Stimulated activated CD8-positive, alpha-beta memory T cell treated with anti-CD3 and anti-CD28 coated beads, Interleukin-4, amount 100 ng/mL, for 1 hour (primary cell): ENCODE data around the gene SPATS1.
A peak's percentile ranks its signal among the peaks of the same experiment; 100 is the strongest.

Experiments used
- DNase-seq, 2 donors: peaks; one replicate each; pipeline ENCODE4 v3.0.0-alpha.2; 2020; ENCODE audit warnings: low read depth in 2 of 2, low spot score in 1 of 2

The SPATS1 gene, protein sequence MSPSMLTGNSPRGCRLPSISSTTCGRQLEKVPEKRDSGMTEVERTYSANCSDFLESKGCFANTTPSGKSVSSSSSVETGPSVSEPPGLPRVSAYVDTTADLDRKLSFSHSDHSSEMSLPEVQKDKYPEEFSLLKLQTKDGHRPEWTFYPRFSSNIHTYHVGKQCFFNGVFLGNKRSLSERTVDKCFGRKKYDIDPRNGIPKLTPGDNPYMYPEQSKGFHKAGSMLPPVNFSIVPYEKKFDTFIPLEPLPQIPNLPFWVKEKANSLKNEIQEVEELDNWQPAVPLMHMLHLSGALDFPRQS

DNA sequence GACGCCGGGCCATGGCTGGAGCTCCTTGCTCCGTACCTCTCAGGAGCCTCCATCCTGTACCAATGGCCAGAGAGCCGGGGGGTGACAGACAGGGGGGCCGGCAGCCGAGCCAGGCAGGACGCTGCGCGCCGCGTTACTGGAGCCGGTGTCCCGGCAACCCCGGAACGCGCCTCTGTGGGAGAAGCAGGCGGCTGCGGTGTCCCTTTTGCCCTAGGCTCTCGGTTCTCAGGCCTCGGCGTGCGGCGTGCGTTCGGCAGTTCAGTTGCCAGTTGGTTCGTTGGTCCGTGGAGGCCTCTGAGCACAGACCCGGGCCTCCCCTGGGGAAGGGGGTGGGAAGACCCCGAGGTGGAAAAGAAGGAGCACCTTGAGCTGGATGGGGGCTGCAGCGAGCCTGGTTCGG, at the start of gene SPATS1:
Gene SPATS1, plus strand, starts transcription at position 162 of the 400 bp plus-strand sequence. CDS start 446 bp downstream, outside the sequence.
- no peak for DNase-seq

DNA sequence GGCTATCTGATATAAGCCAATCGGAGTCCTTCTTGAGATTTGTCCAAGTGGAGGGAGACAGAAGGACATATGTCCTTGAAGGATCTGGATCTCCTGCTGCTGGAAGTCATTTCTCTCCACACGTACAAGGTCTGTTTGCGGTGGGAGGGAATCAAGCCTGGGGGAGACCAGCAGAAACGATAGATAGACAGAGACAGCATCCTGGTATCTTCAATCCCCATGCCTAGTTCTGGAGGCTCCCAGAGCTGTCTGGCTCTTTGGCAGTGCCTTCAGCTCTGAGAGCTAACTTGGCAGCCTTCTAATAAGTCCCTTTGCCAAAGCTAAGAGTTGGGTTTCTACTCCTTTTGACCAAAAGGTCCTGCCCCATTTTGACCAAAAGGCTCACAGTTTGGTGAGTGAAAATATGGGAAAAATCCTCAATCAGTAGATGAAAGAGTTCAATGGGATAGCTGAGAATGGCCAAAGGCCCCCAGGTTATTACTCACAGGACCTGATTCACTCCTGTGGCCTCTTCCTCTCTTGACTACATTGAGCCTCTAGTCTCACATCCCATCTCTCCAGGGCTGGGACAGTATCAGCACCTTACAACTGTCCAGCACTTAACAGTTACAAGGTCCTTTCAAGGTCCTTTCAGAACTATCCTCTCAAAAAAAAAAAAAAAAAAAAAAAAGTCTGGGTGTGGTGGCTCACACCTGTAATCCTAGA, 49.6 kb upstream of the SPATS1 start:
- DNase-seq: no peak

DNA sequence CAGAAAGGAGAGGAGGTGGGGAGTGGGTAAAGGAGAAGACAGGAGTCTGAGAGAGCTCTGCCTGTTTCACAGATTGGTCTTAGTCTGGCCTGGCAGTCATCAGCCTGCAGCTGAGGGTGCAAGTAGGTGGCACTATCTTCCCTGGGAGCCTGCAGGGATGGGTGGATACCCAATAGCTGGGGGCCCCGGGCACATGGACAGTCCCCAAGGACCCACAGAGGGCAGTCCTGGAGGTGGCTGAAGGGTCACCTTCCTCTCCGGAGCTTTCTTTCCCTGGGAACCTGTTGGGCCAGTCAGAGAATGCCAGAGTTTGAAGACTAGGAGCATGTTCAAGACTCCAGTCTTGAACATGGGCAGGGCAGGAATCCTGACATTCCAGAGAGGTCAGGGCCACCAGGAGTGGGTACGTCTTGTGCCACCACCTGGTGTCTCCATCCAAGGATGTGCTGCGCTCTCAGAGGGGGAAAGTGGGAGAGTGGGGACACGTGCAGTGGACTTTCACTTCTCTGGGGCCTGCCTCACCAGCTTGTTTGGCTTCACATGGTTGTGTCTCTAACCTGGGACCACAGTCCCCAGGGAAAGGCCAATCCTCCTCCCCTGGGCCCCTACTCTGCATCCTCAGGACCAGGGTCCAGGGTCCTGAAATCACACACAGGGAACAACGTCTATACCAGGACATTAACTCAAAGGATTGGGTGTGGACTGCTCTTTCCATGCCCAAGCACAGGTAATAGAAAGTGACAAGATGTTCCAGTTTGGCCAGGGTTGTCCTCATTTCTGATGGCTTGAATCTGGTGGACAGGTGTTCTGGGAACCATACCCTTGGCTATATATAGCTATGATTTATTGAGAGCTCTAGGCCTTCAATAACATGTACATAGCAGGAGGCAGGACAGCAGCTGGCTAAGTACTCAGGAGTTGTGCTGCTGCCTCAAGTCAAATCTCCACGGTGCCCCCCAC, 47.3 kb upstream of the SPATS1 start:
- no peak for DNase-seq

DNA sequence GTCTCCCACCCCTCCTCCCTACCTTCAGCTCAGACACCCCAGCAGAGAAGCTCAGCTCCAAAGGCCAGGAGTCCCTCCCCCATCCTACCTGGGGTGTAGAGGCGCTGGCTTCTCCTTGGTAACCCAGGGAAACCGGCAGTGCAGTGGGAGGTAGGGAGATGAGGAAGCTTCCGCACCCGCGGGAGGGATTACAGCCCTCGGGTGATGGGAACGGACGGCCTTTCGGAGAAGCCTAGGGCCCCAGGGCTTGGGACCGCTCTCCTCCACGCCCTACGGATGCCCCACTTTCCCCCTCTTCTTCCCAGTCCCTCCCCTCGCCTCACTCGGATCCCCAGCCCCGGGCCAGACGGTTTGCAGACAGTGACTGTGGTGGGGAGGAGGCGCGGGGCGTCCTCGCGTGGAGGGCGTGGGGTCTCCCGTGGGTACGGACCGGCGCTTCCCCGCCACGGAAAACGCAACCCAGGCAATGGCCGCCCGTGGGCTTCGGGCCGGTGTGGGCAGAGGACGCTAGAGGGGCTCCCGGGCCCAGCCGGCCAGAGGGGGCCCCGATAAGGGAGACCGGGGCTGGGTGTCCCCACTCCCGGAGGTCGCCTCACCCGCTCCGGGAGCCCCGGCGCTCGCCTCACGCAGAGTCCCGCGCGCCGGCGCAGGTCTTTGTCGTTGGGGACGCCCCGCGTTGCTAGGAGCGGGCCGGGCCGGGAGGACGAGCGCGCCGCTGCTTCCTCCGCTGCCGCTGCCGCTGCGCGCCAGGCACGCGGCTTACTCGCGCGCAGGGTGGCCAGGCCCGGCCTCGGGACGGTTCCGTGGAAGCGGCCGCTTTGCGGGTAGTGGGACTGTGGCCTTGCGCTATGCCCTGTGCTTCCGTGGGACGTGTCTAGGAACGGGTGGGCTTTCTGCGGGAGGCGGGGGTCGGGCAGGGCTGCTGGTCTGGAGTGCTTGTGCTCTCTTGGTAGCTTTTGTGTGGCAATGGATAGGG, 45.1 kb upstream of the SPATS1 start:
- no peak for DNase-seq

DNA sequence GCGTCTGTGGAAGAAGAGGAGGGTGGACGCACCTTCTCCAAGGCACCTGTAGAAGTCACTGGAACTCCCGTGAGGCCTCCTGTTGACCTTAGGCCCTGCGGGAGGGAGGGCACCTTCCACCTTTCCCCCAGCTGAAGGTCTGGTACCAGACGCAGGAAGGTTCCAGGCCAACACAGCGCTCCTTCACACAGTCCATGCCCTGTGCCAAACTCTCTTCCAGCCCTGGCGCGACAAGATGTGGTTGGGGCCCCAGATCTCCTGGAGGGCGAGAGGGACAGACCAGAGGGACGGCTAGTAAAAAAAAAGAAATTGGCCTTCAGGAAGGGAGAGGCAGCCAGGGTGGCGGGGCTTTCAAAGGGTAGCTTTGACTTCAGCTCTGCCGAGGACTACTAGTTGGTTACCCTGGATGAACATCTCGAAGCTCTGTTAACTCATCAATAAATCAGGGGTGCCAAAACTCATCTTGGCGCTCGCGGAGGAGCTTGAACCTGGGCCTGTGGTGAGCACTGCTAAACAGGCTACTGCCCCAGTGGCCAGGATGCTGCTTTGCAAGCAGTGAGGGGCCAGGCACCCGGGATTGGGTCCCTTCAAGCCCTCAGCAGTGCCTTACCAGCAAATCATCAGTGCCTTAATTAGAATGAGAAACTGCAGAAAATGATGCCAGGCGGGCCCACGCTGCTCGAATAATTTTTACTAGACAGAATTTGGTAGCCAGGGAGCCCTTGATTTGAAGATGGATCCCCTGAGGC, 44.2 kb upstream of the SPATS1 start:
- DNase-seq: no peak

DNA sequence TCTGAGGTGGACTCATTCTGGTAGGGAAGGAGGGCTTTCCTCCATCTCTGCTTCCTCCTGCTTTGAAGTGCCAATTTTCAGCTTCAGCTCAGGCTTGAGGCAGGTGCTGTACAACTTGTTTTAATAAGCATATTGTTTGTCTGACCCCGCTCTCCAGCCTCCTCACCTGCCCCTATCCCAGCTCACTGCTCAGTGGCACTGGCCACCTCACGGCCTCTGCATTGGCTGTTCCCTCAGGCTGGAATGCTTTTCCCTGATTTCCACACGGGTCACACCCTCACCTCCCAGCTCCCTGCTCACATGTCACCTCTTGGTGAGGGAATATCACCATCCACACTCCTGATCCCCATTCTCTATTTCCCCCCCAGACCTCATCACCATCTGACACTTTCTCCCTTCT, 43.6 kb upstream of the SPATS1 start:
- no peak for DNase-seq

DNA sequence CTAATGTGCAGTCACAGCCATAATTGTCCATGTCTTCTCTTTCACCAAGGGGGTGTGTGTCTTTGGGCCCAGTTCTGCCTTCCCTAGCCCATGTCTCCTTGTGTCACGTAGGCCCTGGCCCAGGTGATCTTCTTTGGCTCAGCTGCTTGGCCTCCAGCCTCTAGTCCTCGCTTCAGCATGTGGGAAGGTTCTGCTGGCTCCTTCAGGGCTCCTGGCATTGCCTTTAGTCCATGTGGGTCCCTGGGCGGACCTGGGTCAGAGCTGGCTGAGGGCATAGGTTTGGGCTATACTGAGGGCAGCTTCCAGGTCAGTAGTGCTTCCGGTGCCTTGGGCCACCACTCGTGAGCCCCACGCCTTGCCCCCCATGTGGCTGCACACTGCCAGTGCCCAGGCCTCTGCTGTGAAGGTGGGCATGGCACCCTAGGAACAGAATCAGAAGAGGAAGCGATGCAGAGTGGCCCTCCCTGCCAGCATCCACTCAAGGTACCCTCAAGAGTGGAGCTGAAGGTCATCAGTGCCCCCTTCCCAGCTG, 42.1 kb upstream of the SPATS1 start:
- no peak for DNase-seq

DNA sequence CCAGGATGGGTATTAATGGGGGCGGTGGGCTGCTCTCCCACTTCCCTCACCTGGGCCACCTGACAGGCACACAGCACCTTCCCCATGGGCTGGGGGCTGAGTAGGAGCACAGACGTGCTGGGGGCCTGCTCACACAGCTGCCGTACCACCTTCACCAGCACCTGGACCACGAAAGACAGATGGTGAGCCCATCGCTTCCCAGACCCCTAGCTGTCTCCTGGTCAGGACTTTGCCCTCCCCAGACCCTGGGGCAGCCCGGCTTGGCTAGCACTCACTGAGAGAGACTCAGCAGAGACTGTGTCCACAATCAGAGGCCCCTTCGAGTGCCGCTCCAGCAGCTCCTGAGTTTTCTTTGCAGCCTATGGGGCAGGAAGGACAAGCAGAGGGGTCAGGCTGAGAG, 41.3 kb upstream of the SPATS1 start:
- no peak for DNase-seq

DNA sequence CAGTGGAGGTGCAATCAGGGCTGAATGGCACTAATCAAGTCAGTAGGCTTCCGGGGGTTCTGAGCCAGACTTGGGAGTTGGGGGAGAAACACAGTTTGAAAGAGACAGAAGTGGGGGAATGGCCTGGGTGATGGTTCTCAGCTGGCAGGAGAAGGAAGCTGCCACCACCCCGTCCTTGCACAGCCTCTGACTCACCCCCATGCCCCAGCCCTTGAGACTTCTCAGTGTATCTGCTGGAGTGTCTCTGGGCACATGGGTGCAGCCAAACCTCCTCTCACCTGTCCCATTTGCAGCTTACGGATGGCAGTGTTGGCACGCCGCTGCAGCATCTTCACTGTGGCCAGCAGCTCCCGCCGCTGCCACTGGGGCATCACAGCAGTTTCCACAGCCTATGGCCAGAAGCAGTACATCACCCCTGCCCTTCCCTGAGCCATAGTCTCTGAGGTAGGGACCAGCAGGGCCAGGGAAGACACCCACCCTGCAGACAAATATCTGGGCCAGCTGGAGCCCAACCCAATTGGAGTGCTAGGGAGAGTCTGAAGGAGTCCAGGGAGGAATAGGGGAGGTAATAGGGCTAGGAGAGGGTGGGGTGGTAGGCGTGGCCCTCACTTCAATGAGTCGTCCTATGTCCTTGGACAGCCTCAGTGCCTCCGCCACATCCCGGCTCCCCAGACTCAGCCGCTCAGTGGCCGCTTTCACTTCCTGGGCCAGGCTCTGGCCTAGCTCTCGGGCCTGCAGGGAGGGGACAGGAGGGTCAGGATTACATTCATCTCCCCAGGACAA, 40.5 kb upstream of the SPATS1 start:
- no peak for DNase-seq

DNA sequence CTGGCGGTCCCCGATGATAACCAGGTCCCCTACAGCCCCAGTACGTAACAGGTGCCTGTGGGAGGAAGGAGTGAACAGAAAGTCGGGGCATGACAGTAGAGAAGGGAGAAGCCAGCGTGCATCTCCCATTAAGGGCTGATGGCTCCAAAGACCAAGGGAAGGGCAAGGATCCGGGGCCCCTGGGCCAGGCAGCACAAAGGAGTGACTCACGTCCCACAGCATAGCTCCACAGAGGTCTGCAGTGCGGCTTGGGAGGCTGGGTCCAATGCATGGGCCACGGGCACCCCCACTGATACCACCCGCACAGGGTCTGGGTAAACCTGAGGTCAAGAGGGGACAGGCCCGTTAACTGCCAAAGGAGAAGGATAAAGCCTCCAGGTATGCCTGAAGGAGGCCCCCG, 39.6 kb upstream of the SPATS1 start:
- no peak for DNase-seq

DNA sequence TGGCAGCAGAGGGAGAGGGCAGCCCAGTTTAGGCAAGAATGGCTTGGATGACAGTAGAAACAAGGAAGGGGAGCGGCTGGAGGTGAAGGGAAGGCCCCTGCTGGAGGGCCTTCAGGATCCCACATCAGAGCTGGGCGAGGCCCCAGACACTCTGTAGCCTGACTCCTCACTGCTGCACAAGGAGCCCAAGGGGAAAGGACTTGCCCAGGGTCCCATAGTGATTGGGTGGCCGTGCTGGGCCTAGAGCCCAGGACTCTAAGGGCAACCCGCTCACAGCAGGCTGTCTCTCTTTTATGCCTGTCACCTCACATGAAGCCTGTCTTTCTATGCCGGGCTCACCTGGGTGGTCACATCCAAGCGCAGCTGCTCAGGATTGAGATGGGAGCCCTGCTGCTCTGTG, 38.6 kb upstream of the SPATS1 start:
- no peak for DNase-seq

DNA sequence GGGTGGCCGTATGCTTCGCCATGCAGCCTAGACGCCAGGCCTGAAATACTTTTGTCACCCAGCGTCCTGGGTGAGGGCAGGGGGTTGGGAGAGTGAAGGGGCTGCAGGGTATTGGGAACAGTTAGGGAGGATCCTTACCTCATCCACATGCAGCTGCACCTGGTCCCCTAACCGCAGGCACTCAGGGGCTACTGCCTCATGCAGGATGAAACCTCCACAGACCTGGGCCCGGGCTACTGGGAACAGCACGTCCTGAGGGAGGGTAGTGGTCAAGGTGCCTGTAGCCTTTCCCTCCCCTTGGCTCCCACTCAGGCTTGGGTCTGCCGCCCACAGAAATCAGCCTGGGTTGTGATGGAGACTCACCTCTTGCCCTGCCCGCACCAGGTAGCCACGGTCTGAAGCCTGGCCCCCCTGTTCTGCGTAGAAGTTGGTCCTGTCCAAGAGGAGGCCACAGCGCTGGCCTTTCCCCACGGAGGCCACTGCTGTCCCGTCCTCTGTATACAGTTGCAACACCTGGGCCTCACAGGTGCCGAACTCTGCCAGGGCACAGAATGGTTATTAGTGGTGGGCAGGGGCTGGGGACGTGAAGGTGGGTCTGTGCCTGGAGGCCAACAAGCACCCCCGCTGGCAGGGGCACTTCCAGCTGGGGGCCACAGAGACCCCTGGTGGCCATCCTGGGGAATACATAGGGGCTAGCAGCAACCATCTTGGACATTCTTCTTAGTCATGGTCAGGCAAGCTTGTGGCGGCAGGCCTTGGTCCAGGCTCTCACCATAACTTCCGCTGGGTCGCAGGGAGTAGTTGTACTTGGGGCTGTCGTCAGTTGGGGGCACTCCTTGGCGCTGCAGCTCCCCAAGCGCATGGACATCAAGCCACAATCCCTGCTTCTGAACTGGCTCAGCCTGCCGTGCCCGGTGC, 37.9 kb upstream of the SPATS1 start:
- DNase-seq: peak in 1 of 2 donors; percentile 12

DNA sequence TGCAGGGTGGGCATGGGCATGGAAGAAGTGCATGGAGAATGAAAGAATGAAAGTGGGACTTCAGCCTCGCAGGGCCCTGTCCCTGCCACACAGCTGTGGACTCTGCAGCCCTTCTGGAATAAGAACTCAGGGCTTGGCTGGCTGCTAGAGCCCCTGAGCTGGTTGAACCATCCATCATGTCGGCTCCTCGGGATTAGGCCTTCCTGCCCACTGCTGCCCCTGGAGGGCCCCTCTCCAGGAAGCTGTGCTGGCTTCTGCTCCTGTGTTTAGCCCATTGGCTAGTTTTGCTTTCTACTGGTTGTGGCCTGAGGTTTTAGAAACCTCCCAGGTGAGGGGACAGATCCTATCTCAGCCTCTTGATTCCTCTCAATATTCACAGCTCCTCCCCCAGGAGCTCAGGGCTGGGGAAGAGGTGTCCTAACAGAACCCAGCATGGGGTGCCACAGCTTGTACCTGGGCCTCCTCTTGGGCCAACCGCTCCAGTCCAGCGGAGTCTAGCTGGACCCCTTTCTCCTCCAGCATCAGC, 37.2 kb upstream of the SPATS1 start:
- DNase-seq: no peak

DNA sequence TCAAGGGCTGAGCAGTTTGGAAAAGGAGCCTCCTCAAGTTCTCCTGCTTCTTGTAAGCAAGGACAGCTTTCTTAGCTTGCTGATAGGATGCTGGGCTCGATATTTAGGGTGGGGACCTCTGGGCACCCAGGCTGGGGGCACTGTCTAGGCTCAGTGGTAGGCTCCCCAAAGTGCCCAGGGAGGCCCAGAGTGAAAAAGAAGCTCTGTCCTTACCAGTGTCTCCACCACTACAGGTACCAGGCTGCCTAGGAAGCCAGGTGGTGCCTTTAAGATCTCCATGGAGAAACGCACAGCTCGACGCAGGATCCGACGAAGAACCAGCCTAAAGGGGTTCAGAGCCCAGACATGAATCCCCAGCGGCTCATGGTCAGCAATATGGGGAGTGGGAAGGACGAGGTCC, 35.7 kb upstream of the SPATS1 start:
- DNase-seq: no peak

DNA sequence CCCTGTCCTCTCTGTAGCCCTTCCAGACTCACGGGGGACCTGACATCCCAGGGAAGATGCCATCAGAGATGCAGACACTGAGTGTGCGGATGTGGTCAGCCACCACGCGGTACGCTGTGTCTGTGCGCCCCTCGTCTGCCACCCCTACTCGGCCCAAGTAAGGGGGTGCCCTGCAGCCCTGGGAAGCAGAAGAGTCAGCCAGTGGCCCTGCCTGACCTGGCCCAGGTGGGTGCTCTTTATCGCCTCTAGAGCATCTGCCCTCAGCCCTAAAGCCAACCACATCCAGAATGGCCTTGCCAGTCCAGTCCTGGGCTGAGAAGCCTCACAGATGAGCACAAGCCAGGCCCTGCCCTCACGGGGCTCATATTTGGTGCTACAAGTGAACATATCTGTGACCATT, 35.2 kb upstream of the SPATS1 start:
- DNase-seq: no peak

DNA sequence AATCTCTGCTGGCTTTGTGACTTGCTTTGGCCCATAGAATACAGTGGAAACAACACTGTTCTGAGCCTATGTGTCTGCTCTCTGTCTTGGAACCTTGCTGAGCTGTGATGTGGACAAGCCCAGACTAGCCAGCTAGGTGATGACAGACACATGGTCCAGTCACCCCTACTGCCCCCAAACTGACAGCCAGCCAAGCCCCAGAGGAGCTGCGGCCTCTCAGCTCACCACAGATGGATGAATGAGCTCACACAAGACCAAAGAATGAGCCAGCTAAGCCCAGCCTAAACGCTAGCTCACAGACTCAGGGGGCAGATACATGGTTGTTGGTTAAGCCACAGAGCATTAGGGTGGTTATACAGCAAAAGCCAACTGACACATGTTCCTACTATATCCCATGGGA, 33.4 kb upstream of the SPATS1 start:
- DNase-seq: no peak

DNA sequence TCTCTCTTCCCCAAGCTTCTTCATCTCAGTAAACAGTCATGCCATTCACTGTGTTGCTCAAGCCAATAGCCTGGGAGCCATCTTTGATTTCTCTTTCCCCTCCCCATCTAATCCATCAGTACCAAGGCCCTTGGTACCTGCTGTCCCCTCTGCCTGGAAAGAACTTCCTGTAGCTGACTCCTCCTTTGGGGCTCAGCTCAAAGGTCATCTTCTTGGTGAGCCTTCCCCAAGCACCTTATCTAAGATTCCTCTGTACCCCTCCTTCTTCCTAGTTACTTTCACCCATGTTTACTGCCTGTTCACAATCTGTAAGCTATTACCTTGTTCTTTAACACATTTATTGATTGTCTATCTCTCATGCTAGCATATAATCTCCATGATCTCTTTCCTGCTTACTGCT, 32.8 kb upstream of the SPATS1 start:
- DNase-seq: no peak

DNA sequence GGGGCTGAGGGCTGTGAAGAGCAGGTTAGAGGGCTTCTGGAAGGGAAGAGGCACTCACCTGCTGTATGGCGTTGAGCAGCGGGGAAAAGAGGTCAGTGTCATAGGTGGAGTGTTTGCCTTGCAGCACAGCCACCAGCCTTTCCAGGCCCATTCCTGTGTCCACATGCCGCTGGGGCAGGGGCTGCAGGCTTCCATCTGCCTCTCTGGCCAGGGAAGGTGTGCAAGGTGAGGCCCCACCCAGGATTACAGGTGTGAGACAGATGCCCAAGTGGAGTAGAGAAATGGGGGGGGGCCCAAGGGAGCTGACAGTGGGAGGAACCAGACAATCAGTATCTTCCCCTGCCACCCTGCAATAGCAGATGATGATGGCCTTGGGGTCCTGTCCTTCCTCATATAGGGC, 32.2 kb upstream of the SPATS1 start:
- no peak for DNase-seq
